Bronchial epithelial cell (primary cell): ENCODE measurements around the gene AFF1. TPM values are rescaled to one million over a fixed set of nuclear protein-coding genes. Genes with fewer than 3 reads are reported as not detected.

Experiments
- DNase-seq: peaks from one replicate; pipeline ENCODE4 v3.0.0-alpha.2; 2010; ENCODE audit warnings: low read depth
- FAIRE-seq: peaks from 2 replicates; lab custom pipeline; 2011; peaks lifted over from hg19 to GRCh38; lab: Jason Lieb, UNC
- H3K27me3 ChIP-seq: 2 replicates; pipeline ENCODE4 v1.5.1; 2011; ENCODE audit warnings: low read length; ENCODE audit not compliant: control insufficient read depth, insufficient read depth
- H3K36me3 ChIP-seq: 2 replicates; pipeline ENCODE4 v1.5.1; 2011; ENCODE audit warnings: low read length; ENCODE audit not compliant: control insufficient read depth, insufficient read depth
- H3K4me3 ChIP-seq: 2 replicates; pipeline ENCODE4 v1.5.1; 2011; ENCODE audit warnings: mild to moderate bottlenecking, low read depth, low read length, control low read depth
- CTCF ChIP-seq: IDR thresholded peaks from 2 replicates; pipeline ENCODE4 v1.5.1; 2011; ENCODE audit warnings: mild to moderate bottlenecking, moderate library complexity, low read length, control low read depth, inconsistent platforms; ENCODE audit not compliant: insufficient read depth, severe bottlenecking
- total RNA-seq: library from RNA; depleted of rRNA; stranded (reverse); fragments of >200 nt; gene quantifications from 2 replicates; pipeline ENCODE4 v1.2.1, GENCODE V29; 2014

AFF1 gene
- total RNA-seq, 1 donor from 2014 or later: 9.2 TPM

GRCh38 chr4:86942185-86942666 is 7.4 kb downstream of the AFF1 start:
- FAIRE-seq (no peak), DNase-seq (peak; percentile 79)
- no peaks in the 10 kb centered on the region for H3K27me3 ChIP-seq
- no peaks in the 10 kb centered on the region for H3K36me3 ChIP-seq
- TF ChIP-seq CTCF: no peak
- no peak overlapping the region for H3K4me3 ChIP-seq

GRCh38 chr4:86944964-86945781 is 10.4 kb downstream of the AFF1 start:
- TF ChIP-seq CTCF: no peak
- H3K27me3 ChIP-seq: no peaks in the 10 kb centered on the region
- H3K36me3 ChIP-seq: peaks cover 2% of the 10 kb centered on the region
- H3K4me3 ChIP-seq: no peak overlapping the region
- DNase-seq (no peak), FAIRE-seq (no peak)

- peaks cover 2% of the 10 kb centered on the region for H3K36me3 ChIP-seq
- no peak overlapping the region for H3K4me3 ChIP-seq
- DNase-seq (no peak), FAIRE-seq (no peak)
- no peak for TF ChIP-seq CTCF
- H3K27me3 ChIP-seq: no peaks in the 10 kb centered on the region
Observed at GRCh38 chr4:86946868-86947500, 12.2 kb downstream of the AFF1 start.

GRCh38 chr4:86947501-86948120 is 12.8 kb downstream of the AFF1 start:
- Histone ChIP-seq H3K27me3 (no peaks in the 10 kb centered on the region), H3K36me3 (peaks cover 2% of the 10 kb centered on the region), H3K4me3 (no peak overlapping the region)
- DNase-seq: no peak
- FAIRE-seq: no peak
- no peak for TF ChIP-seq CTCF

- no peaks in the 10 kb centered on the region for H3K27me3 ChIP-seq
- no peak for FAIRE-seq
- peaks cover 2% of the 10 kb centered on the region for H3K36me3 ChIP-seq
- no peak for DNase-seq
- no peak overlapping the region for H3K4me3 ChIP-seq
- TF ChIP-seq CTCF: no peak
Observed at GRCh38 chr4:86948276-86948675, 13.5 kb downstream of the AFF1 start.
